ENCODE measurements around the gene INPP5B.
A peak's percentile ranks its signal among the peaks of the same experiment; 100 is the strongest.

- TF ChIP-seq POLR2A (IDR thresholded peaks at IDR 0.05; ENCODE audit: low read depth, low read length) = no peak
- no peak for TF ChIP-seq CBX5 (IDR thresholded peaks at IDR 0.05; ENCODE audit: low read depth)
- no peak for TF ChIP-seq CTCF (IDR thresholded peaks at IDR 0.05 in 2 of 3, conservative IDR thresholded peaks at IDR 0.05 in 1 of 3; ENCODE audit: control insufficient read depth in 2 of 3, extremely low read depth in 1 of 3, insufficient read depth in 1 of 3, low read depth in 3 of 3, low read length in 3 of 3)
- TF ChIP-seq SP1 (IDR thresholded peaks at IDR 0.05; ENCODE audit: low read depth, low read length) = no peak
- TF ChIP-seq YY1 (IDR thresholded peaks at IDR 0.05; ENCODE audit: low read depth, low read length) = no peak
- no peak for TF ChIP-seq TARDBP (IDR thresholded peaks at IDR 0.05; ENCODE audit: borderline replicate concordance)
- TF ChIP-seq CHD1 (IDR thresholded peaks at IDR 0.05; ENCODE audit: low read depth, low read length) = no peak
- TF ChIP-seq SUZ12 (IDR thresholded peaks at IDR 0.05; ENCODE audit: unreplicated experiment) = no peak
- TF ChIP-seq TCF12 (IDR thresholded peaks at IDR 0.05; ENCODE audit: low read depth, low read length) = peak; percentile 61; the same call in 1 of the 2 replicates
- TF ChIP-seq SMAD1 (IDR thresholded peaks at IDR 0.05; ENCODE audit: low read depth, partially characterized antibody) = no peak
- no peak for TF ChIP-seq RAD21 (IDR thresholded peaks at IDR 0.05; ENCODE audit: insufficient read depth, low read depth, low read length)
Observed at GRCh38 chr1:37846647-37847339, 100.1 kb downstream of the INPP5B start.
